GM21717 (cell line): Measurements from ENCODE around the gene ZNF451.
"Not testable (repeated sequence)": the region's sequence is repeated elsewhere in the genome, so short reads cannot be mapped to it uniquely, and the experiment has no call there.

Source experiments
- ATAC-seq: cut with Tn5 transposase; IDR thresholded peaks from one replicate; pipeline ENCODE4 v1.9.1; 2021; ENCODE audit warnings: mild to moderate bottlenecking, moderate library complexity; ENCODE audit not compliant: unreplicated experiment

ZNF451 gene

DNA sequence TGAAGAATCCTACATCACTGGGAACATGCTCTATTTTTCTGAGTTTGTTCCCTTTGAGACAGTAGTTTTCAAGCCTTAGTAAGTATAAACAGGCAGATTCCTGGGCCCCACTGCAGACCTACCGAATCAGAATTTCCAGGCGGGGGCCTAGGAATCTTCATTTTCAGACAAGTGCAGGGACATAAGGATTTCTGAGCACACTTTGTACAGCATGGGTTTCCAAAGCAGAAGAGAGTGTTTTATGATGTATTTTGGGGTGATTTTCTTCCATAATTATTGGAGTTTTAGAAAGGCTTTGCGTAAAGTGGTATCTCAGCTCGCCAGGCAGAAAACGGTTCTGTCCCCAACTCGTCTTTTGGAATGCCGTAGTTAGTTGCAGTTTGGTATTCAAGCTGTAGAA, 1.4 kb downstream of the ZNF451 start:
- not testable (repeated sequence) for ATAC-seq

DNA sequence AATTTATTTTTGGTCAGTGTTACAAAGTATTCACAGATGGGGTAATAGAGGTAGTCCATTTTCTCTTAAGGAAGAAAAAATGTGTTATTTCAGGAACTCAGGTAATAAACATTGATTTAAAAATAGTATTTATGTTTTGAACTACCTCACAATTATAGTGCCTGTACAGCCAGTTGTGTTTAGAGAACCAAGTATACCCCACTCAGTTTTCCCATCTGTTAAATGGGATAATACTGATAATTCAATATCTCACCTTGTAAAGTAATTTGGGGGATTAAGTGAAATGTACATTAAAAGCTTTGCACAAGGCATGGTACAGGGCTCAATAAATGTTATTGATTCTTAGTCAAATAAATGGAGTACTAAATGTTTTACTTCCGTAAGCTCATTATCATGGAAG, 4.7 kb downstream of the ZNF451 start:
- ATAC-seq: no peak

DNA sequence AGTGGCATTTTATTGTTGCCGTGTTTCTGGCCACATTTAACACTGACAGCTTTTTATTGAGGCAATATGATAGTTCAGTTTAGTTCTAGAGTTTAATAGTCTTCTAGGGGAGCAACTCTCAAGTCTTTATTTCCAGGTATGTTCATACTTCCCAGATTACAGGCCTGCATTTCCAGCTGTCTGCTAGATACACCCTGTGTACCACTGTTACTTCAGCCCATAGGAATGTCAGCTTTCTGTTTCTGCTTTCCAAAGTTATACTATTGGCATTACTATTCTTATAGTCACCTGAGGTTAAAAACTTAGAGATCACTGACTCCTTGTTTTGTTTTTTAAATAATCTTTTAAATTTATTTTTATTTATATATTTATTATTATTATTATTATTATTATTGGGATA, 7.6 kb downstream of the ZNF451 start:
- ATAC-seq: no peak

DNA sequence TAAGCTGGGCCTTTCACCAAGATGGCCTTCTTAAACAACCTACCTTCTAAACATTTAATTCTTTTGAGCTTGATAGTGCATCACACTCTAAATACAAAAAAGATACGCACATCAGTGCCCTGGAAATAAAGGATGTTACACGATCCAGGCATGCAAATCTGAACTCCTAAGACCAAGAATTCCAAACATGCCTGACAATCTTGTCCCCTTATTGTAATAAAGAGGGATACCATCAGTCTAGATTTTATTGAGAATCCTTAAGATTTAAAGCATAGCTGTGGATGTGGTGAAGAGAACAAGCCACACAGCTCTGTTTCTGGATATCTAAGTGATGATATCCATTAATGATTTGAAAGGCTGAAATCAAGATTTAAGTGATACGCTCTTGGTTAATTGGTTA, 13.0 kb downstream of the ZNF451 start:
- ATAC-seq: no peak

DNA sequence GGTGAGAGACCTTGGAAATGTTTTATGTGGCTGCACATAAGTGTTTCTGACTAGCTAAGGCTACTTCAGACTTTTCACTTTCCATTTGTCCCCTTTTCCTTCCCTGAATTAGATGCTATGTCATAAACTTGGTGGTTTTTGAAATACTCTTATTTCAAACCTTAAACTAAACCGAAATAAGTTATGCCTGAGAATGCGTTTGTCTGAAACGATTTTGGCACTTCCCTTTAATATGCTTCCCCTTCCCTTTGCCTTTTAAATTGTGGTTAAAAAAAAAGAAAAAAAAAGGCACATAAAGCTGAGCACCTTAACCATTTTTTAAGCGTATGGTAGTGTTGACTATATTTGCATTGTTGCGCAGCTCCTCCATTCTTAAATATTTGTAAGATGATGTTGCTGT, 14.3 kb downstream of the ZNF451 start:
- no peak for ATAC-seq

DNA sequence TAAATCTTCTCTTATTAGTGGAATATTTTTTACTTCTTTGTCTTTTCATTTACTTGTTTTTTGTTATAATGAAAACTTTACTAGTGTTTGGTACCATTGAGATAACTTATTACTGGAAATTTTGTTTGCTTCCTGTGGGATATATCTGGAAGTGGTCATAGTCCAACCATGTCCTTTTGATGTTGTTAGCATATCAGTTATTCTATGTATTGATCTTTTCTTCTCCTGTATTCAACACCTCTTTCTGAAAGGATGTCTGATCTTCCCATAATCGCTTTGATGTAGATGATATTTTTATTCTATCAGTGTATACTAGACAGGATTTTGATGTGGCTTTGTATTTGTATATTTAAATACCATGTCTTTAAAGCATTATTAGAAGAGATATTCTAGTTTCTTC, 17.0 kb downstream of the ZNF451 start:
- ATAC-seq: no peak

DNA sequence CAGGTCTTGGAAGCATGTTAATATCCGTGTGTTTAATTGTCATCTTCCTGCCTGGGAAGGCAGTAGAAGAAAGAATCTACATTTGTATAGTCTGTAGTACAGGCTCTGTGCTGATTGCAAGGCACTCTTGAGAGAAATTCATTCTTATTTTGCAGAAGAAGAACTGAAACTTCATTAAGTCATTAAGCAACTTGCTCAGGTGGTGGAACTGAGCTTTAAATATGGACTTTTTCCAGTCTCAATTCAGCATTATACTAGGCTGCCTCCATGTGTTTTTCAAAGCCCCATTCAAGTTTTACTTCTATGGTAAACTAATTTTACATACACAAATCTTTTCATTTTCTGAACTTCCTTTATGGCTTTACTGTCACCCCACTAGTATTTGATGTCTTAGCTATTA, 18.7 kb downstream of the ZNF451 start:
- ATAC-seq: peak; percentile 92

DNA sequence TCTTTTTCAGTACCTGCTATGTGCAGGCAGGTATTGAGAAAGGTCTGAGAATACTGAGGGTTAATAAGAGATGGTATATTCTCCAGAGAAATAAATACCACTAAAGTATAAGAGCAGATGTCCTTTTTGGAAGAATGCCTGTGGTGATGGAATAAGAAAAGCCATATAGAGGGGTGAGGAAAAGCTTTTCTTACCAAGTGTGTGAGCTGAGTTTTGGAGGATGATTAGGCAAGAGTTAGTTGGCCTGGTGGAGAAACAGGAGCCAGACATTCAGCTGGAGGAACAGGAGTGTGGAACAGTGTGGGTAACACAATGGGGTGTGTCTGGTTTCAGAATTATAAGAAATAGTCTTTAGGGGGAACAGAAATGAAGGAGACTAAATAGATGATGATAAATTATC, 19.9 kb downstream of the ZNF451 start:
- ATAC-seq: no peak

DNA sequence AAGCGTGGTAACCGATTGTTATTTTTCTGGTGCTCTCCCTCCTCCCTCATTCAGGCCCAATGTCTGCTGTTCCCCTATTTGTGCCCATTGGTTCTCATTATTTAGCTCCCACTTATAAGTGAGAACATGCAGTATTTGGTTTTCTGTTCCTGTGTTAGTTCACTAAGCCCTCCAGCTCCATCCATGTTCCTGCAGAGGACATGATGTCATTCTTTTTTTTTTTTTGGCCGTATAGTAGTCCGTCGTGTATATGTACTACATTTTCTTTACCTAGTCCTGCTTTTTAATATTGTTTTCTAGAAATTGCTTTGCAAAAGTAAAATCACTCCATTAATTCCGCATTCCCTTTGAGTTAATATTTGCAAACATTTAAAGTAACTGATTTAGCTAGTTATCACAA, 23.1 kb downstream of the ZNF451 start:
- no peak for ATAC-seq

DNA sequence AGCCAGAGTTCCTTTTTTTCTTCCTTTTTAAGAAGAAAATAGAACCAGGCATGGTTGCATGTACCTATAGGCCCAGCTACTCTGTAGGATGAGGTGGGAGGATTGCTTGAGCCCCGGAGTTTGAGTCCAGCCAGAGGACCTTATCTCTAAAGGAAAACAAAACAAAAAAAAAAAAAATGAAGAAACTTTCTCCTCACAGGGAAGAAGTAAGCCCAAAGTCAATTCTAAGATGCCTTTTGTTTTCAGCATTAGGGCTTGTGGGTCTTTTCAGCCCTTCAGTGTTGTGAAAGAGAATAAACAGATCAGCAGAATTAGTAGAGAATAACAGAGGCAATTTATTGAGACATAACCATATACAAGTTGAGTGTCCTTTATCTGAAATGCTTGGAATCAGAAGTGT, 26.8 kb downstream of the ZNF451 start:
- ATAC-seq: no peak

DNA sequence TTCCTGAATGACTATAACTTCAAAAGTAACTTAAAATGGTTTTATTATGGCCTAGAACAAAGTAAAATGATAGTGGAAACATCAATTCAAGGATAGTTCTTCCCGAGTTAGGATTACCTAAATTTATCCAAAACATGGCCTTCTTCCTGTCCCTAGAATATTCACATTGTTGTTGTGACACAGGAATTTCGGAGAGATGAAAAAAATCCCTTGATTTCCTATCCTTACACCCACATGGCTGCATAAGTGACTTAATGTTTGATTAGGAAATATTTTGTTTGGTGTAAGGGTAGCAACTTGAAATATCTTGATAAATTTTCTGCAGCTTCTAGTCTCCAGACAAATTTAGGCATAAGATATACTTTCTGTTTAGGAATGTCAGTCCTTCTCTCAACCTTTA, 27.8 kb downstream of the ZNF451 start:
- ATAC-seq: no peak

DNA sequence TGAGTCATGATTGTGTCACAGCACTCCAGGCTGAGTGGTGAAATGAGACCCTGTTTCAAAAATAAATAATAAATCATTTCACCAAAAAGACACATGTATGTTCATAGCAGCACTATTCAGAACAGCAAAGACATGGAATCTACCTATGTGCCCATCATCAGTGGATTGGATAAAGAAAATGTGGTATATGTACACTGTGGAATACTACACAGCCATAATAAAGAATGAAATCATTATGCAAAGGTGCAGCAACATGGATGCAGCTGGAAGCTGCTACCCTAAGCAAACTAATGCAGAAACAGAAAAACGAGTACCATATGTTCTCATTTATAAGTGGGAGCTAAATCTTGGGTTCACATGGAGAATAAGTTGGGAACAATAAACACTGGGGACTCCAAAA, 33.1 kb downstream of the ZNF451 start:
- ATAC-seq: no peak

DNA sequence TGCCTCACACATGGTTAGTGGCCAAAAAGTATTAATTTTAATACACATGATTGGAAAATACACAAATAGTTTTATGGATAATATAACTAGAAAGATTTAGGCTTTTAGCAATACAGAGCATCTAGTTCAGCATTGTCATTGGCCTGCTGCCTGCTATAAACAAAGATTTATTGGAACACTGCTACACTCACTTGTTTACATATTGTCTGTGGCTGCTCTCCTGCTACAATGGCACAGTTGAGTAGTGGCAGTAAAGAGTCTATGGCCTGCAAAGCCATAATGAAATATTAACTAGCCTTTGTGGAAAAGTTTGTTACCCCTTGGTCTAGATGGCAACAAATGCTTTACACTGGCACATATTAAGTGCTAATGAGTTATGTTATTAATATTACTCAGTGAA, 37.8 kb downstream of the ZNF451 start:
- ATAC-seq: no peak

DNA sequence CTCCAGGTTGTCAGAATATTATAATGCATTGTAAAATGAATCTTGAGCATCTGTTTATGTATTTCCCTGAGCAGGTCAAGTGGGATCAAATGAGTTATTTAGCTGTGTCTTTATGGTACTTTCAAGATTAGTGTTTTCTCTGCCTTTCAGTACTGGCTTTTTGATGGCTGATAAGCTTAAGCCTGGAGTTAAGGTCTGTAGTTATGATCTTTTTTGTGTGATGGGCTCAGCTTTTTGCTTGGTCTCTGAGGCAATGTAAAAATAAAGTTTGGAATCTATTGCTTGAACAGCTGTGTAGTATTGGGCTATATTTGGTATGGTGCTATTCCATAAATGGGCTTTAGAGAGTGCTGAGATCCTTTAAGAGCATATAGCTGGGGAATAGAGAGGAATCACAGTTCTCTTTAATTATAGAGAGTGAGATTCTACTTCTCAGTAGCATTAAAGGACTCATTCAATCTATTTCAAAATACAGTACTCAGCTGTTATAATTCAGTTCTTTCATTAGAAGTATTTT, 40.7 kb downstream of the ZNF451 start:
- no peak for ATAC-seq

DNA sequence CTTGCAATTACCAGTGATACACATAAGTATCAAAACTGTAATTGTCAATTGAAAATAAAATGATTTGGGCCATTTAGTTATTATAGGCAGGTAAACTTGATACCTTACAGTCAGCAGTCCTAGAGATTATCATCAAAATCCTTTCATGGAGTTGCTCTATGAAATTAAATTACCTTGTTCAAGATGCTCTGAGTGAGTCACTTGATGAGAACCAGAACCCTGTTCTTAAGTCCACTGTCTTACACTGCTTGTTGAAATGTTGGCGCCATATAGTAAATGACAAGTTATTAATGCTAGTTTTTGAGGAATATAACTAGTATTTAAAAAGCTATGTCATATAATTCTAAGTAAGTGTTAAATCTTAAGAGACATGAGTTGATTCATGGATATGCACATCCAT, 45.0 kb downstream of the ZNF451 start:
- no peak for ATAC-seq

DNA sequence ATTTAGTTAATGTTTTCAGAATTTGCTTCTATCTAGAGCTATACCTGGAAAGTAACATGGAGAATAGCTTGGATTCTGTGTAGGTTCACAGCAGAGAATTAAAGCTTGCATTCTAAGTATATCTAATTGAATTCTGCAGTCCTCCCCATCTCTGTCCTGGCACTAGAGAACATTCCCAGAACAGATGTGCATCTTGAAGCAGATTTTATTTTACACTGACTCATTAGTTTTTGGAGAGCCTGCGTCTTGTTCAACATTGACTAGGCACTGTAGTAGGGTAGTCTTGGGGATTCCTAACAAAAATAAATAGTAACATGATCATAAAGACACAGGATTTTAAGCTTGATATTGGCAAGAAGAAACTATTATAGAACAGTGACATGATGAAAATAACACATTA, 45.9 kb downstream of the ZNF451 start:
- no peak for ATAC-seq

DNA sequence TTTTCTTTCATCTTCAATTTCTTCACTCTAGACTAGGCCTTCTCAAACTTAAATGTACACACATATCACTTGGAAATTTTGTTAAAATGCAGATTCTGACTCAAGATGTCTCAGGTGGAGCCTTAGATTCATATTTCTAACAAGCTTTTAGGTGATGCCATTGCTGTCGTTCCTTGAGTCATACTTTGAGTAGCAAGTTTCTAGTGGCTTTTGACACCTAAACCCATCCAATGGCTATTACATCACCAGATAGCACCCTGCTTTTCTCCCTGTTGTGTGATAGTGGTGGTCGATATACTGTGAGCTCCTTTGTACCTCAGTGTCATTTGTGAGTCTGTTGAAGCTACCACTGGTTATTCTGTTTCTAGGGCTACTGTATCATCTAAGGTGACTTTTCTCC, 47.4 kb downstream of the ZNF451 start:
- no peak for ATAC-seq

DNA sequence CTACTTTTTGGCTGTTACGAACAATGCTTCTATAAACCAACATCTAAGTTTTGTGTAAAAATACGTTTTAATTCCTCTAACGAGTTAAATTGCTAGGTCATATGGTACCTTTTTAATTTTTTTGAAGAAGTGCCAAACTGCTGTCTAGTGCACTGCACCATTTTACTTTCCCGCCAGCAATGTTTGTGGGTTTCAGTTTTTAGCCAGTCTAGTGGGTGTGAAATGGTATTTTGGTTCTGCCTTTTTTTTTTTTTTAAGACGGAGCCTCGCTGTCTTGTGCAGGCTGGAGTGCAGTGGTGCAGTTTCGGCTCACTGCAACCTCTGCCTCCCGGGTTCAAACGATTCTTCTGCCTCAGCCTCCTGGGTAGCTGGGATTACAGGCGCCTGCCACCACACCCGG, 48.0 kb downstream of the ZNF451 start:
- ATAC-seq: no peak

DNA sequence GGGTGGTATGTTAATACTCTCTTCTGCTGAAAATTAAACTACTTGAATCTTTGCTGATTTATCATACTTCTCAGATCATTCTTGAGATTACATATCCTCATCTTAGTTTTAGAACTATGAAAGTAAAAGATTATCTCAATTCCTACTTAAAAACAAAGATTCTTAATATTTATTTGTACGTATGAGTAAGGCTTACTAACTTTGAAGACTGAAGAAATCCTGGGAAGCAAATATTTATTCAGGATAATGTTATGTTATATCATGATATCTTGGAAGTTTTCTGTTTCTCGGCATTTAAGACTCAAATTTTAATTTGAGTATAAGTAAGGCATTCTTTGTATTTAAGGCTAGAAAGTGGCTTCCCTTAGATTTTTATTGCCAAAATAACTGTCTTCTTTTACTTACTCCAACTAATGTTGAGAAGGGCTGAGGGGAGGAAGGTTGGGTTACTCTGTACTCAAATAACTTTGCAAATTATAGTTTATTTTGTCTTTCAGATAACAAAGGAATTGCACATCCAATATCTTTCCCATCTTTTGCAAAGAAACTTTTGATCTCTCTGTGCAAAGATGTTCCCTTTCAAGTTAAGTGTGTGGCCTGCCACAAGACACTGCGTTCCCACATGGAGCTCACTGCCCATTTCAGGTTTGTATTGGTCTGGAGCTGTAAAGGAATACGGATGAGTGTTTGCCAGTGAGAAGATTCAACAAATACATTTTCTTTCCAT, 51.6 kb downstream of the ZNF451 start:
- no peak for ATAC-seq

DNA sequence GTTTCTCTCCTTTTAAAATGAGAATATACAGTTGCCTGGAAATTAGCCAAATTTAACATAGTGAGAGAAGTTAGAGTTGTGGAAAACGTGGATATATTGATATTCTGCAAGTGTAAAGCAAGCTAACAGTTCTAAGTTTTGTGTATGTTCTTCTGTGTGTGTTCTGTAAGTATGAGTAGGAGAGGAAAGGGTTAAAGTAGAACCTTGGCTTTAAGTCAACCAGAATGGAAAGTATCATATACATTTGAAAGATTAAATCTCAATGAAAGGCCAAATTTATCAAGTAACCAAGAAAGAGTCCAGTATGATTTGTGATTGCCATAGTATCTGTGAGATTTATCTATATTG, 52.2 kb downstream of the ZNF451 start:
- no peak for ATAC-seq

DNA sequence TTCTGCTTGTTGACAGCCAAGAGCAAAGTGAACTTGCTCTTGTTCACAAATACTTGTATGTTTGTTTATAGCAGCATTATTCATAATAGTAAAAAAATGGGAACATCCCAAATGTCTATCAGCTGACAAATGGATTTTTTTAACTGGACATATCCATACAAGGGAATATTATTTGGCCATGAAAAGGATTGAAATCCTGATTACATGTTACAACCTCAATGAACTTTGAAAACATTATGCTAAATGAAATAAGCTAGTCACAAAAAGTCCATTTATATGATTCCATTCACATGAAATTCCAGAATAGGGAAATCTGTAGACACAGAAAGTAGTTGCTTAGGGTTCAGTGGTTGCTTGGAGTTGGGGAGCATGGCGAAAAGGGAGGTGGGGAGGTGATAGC, 53.7 kb downstream of the ZNF451 start:
- ATAC-seq: no peak

DNA sequence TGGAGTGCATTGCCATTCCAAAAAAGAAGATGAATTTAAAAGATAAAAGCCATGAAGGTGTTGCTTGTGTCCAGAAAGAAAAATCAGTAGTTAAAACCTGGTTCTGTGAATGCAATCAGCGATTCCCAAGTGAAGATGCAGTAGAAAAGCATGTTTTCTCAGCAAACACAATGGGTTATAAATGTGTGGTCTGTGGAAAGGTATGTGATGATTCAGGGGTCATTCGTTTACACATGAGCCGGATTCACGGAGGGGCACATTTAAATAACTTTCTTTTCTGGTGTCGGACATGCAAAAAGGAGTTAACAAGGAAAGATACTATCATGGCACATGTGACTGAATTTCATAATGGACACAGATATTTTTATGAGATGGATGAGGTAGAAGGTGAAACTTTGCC, 57.4 kb downstream of the ZNF451 start:
- ATAC-seq: no peak
